GM12865 (cell line): Measurements from ENCODE around the gene MRPS11.
A peak's percentile ranks its signal among the peaks of the same experiment; 100 is the strongest.
"Not testable (repeated sequence)": the region's sequence is repeated elsewhere in the genome, so short reads cannot be mapped to it uniquely, and the experiment has no call there.

ENCODE experiments used
- DNase-seq: peaks from one replicate; pipeline ENCODE4 v3.0.0; 2010; ENCODE audit warnings: low read depth
- H3K4me3 ChIP-seq: 2 replicates; pipeline ENCODE4 v1.5.1; 2011; ENCODE audit warnings: mild to moderate bottlenecking, low read depth, low read length, control low read depth
- CTCF ChIP-seq: IDR thresholded peaks from 2 replicates; pipeline ENCODE4 v1.5.1; 2011; ENCODE audit warnings: low read length, control low read depth, low read depth, inconsistent platforms; ENCODE audit not compliant: insufficient read depth; ENCODE audit errors: missing control alignments

The MRPS11 gene

GRCh38 chr15:88470625-88471372, 3.3 kb downstream of the MRPS11 start:
- no peak for DNase-seq
- no peak overlapping the region for H3K4me3 ChIP-seq
- TF ChIP-seq CTCF, result no peak

- TF ChIP-seq CTCF, result no peak
- DNase-seq, result peak; percentile 53
- H3K4me3 ChIP-seq, result no peak overlapping the region
Observed at GRCh38 chr15:88472225-88472624, 4.7 kb downstream of the MRPS11 start.

- DNase-seq, H3K4me3 ChIP-seq: not testable (repeated sequence)
Observed at GRCh38 chr15:88473661-88474293, 6.3 kb downstream of the MRPS11 start.

- TF ChIP-seq CTCF, result peak; percentile 50
- DNase-seq, result peak; percentile 58
- no peak overlapping the region for H3K4me3 ChIP-seq
Observed at GRCh38 chr15:88476635-88477060, 9.1 kb downstream of the MRPS11 start.

GRCh38 chr15:88477126-88477525, 9.6 kb downstream of the MRPS11 start:
- H3K4me3 ChIP-seq, result no peak overlapping the region
- no peak for TF ChIP-seq CTCF
- no peak for DNase-seq

- no peak for TF ChIP-seq CTCF
- H3K4me3 ChIP-seq, result no peak overlapping the region
- DNase-seq, result no peak
Observed at GRCh38 chr15:88477904-88478303, 10.4 kb downstream of the MRPS11 start.

- TF ChIP-seq CTCF, result no peak
- DNase-seq, result no peak
- H3K4me3 ChIP-seq, result no peak overlapping the region
Observed at GRCh38 chr15:88479169-88479568, 11.7 kb downstream of the MRPS11 start.
